GM21737 (cell line): Measurements from ENCODE around the gene NRG2.

Experiments
- ATAC-seq: cut with Tn5 transposase; IDR thresholded peaks from one replicate; pipeline ENCODE4 v1.9.1; 2021; ENCODE audit warnings: mild to moderate bottlenecking, moderate library complexity; ENCODE audit not compliant: unreplicated experiment

Gene NRG2

GRCh38 chr5:140042643-140043507, at the start of gene NRG2:
TSS of gene NRG2 (minus strand) at chr5:140043299.
- no peak for ATAC-seq

- no peak for ATAC-seq
These were observed 47.2 kb upstream of the NRG2 start for GRCh38 chr5:140090251-140090650.

DNA sequence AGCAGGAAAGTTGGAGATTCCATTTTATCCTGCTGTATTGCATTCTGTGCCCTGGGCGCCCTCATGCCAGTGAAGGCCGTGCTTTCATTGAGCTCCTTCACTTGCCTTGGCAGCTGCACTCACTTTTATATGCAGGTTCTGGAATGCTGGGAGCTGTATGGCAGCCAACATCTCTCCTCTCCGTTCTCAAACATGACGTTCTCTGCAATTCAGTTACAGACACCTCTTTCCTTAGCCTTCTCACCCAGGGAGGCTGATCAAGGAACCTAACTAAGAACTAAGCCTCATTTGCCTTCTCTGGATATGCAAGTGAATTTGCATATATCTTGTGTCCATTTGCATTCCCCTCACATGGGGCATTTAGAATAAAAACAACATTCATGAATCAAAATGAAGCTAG, 41.4 kb upstream of the NRG2 start:
- ATAC-seq: no peak

- no peak for ATAC-seq
These were observed 40.6 kb upstream of the NRG2 start for GRCh38 chr5:140083650-140084049.

DNA sequence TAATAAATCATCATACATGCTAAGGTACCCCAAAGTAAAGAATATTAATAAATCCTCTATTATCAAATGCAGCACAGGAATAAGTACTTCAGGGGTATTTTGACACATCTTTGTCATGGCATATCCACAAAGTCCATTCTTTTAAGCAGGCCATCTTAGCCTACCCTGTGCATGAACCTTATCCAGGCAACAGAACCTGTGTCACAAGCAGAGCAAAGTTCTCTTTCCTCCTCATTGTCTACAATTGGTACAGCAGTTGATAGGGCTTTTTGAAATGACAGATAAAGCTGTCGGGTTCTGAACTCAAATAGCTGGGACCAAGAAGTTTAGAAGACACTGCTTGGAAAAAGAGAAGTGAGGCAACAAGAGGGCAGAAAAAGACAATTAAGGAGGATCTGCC, 40.0 kb upstream of the NRG2 start:
- ATAC-seq: no peak

DNA sequence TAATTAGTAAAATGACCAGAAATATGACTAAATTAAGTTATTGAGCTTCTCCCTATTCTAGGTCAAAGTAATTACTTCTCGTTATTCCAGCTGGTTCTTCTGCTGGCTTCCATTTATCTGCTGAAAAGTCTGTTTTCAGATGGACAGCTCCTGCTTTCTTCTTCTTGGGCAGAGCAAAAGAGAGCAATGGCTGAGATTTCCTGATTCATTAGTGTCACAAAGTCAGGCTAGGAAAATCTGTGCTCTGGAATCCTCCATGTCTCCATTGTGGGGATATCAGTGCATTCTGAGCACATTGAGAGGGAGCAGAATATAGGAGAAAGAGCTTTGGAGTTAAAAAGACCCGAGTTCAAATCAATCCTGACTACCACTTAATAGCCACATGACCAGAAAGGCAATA, 33.7 kb upstream of the NRG2 start:
- no peak for ATAC-seq

DNA sequence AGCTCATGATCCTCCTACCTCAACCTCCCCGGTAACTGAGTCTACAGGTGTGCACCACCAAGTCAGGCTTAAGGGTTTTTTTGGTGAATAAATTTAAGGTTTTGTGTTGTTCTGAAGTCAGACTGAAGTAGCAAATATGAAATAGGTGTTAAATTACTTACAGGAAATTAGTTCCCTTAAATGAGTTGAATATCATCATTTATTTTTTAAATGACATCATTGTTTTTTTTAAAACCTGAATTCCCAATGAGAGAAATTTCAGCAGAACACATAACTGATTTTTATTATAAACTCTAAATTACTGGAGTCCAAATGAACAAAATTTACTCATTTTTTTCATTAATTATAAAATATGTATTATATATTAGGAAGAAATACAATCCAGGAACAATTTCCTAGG, 33.0 kb upstream of the NRG2 start:
- ATAC-seq: no peak

GRCh38 chr5:140075371-140075770, 32.3 kb upstream of the NRG2 start:
- ATAC-seq: no peak

DNA sequence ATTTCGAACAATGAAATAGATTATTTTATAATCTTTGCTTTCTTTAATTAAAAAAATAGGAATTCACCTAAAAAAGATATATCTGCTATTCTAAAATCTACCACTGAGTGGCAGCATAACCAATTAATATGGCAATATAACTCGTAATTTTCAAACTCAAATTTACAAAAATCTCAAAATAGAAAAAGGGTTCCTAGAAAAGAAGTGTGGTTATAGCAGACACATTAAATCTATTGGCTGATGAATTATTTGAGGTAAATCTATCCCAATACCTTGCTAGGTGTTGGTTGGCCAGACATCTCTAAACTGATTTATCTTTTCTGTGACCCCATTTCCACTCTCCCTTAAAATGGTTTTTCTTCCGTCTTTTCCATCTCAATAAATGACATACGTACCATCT, 30.2 kb upstream of the NRG2 start:
- ATAC-seq: no peak

- ATAC-seq: no peak
These were observed 29.7 kb upstream of the NRG2 start for GRCh38 chr5:140072812-140073211.

GRCh38 chr5:140060816-140061215, 17.7 kb upstream of the NRG2 start:
- no peak for ATAC-seq

GRCh38 chr5:140058212-140058932, 15.3 kb upstream of the NRG2 start:
- no peak for ATAC-seq

GRCh38 chr5:140056880-140057279, 13.8 kb upstream of the NRG2 start:
- ATAC-seq: no peak

DNA sequence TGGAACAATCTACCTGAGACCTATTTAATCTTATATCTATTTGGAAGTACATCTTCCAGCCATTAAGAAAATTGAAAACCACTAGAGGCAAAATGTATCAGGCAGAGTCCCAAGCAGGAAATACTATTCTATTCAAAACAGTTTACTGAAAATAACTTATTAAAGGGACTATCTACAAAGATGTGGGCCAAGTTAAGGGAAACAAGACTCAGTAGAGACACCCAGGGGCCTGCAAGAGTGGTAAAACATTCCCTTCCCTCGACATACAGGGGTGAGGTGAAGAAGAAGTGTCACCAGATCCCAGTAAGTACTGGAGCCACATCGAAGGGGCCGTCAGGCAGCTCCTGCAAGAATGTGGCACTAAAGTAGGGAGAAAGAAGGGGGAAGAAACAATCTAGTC, 12.1 kb upstream of the NRG2 start:
- ATAC-seq: no peak

GRCh38 chr5:140054086-140054689, 11.1 kb upstream of the NRG2 start:
- ATAC-seq: no peak

DNA sequence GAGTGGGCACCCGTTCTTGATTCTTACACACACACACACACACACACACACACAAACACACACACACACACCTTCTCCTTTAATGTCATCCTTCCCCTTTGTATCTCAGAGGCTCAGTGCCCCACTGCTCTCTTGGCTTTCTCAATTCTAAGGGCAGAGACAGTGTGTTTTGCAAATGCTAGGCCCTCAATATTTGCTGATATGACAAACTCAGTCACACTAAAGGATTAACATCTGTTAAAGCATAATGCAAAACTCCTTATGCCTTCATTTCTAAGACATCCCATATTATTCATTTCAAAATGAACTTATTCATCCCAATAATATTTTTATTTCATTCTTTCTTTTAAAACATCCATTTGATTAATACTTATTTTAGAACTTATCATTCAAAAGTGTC, 8.9 kb upstream of the NRG2 start:
- no peak for ATAC-seq

DNA sequence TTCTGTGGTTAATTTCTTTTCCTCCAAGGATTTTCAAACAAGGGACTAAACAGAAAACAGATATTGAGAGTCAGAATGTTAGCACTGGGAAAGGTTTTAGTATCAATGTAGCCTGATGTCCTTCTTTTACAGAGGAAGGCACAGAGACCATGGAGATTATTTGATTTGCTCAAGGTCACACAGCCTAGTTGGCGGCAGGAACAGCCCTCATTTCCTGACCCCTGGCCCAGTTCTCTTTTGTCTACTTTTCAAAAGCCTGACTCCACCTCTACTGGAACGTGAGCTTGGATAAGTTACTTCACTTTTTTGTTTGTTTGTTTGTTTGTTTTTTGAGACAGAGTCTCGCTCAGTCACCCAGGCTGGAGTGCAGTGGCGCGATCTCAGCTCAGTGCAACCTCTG, 6.6 kb upstream of the NRG2 start:
- ATAC-seq: no peak

- no peak for ATAC-seq
These were observed 6.1 kb upstream of the NRG2 start for GRCh38 chr5:140049205-140049604.

- ATAC-seq: no peak
These were observed 942 bp upstream of the NRG2 start for GRCh38 chr5:140044041-140044440.

DNA sequence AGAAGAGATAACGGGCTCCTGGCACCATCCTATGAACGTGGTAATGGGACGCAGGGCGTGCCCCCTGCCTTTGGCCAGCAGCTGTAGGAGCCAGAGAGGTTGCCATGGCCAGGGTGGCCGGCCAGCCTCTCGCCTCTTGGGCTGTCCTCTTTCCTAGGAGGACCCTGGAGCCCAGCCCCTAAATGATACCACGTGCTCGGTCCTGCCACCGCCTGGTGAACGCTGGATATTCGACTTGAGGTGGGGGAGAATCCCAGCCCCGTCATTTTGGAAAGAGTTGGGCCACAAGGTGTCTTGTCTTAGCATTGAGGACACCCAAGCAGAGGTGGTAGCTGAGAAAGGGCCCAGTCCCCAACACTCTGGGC, 391 bp upstream of the NRG2 start:
- no peak for ATAC-seq

DNA sequence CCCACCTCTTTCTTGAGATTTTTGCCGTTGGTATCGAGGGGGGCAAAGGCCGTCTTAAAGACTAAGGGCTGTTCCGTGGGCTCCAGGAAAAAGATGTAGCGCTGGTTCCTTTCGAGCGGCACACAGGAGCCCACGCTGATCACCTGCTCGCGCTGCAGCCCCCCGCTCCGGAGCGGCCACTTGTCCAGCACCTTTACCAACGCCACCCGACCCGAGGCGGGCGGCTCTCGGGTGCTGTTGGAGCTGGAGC, 781 bp downstream of the NRG2 start:
- no peak for ATAC-seq
